WTC11 (cell line): ENCODE measurements around the gene PRRC2B.

Source experiments
- FOXJ3 ChIP-seq: sonication (generic); formaldehyde crosslinking; IDR thresholded peaks from 2 replicates; pipeline ENCODE4 v1.9.0; 2021; ENCODE audit warnings: missing genetic modification reagents, mild to moderate bottlenecking, borderline replicate concordance
- NFYB ChIP-seq: sonication (generic); formaldehyde crosslinking; conservative IDR thresholded peaks from 2 replicates; pipeline ENCODE4 v1.8.0; 2022; ENCODE audit warnings: low read depth, missing genetic modification reagents
- TF ChIP-seq, protein P1 (sequence below): sonication (generic); formaldehyde crosslinking; IDR thresholded peaks from 2 replicates; pipeline ENCODE4 v1.8.1; 2023; ENCODE audit warnings: mild to moderate bottlenecking, missing genetic modification reagents, borderline replicate concordance
- TF ChIP-seq, protein P2 (sequence below): sonication (generic); formaldehyde crosslinking; IDR thresholded peaks from 2 replicates; pipeline ENCODE4 v1.8.1; 2023; ENCODE audit warnings: mild to moderate bottlenecking, missing genetic modification reagents, moderate library complexity
- TF ChIP-seq, protein P3 (sequence below): fragments of 200-600 bp; IDR thresholded peaks from 2 replicates; pipeline ENCODE4 v1.8.0; 2022; ENCODE audit warnings: antibody characterized with exemption

DNA sequence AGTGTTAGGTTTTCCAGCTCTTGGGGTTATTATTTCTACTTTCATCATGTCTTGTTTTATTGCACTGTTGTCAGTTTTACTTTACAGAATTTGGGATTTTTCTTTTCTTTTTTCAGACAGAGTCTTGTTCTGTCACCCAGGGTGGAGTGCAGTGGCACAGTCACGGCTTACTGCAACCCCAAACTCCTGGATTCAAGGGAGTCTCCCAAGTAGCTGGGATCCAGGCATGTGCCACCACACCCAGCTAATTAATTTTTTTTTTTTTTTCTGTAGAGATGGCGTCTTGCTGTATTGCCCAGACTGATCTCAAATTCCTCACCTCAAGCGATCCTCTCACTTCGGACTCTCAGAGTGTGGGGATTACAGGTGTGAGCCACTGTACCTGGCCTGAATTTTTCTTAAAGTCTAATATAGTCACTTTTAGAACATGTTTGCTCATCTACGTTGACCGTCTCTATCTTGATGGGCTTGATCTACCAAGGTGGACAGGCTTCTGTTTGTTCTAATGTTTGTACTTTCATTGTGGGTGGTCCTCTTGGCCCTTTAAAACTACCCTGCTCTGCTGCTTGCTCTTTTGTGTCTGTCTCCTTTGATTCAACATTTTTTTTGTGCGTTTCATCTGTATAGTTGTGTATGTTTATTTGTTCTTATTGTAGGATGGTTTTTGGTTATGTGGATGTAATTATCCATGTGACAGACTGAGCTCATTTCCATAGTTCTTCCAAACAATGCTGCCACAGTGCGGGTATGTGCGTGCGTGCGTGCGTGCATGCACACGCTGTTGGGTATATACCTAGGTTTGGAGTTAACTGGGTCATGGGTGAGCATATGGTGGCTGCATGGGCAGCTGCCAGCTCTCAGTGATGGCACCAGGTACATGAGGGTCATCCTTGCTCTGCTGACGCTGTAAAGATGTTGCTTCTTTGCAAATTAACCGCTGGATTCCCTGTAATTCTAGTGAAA lies 18.1 kb downstream of the PRRC2B start:
- TF ChIP-seq, protein P1, sequence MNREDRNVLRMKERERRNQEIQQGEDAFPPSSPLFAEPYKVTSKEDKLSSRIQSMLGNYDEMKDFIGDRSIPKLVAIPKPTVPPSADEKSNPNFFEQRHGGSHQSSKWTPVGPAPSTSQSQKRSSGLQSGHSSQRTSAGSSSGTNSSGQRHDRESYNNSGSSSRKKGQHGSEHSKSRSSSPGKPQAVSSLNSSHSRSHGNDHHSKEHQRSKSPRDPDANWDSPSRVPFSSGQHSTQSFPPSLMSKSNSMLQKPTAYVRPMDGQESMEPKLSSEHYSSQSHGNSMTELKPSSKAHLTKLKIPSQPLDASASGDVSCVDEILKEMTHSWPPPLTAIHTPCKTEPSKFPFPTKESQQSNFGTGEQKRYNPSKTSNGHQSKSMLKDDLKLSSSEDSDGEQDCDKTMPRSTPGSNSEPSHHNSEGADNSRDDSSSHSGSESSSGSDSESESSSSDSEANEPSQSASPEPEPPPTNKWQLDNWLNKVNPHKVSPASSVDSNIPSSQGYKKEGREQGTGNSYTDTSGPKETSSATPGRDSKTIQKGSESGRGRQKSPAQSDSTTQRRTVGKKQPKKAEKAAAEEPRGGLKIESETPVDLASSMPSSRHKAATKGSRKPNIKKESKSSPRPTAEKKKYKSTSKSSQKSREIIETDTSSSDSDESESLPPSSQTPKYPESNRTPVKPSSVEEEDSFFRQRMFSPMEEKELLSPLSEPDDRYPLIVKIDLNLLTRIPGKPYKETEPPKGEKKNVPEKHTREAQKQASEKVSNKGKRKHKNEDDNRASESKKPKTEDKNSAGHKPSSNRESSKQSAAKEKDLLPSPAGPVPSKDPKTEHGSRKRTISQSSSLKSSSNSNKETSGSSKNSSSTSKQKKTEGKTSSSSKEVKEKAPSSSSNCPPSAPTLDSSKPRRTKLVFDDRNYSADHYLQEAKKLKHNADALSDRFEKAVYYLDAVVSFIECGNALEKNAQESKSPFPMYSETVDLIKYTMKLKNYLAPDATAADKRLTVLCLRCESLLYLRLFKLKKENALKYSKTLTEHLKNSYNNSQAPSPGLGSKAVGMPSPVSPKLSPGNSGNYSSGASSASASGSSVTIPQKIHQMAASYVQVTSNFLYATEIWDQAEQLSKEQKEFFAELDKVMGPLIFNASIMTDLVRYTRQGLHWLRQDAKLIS (CRISPR knock-in tag): no peak
- TF ChIP-seq, protein P2, sequence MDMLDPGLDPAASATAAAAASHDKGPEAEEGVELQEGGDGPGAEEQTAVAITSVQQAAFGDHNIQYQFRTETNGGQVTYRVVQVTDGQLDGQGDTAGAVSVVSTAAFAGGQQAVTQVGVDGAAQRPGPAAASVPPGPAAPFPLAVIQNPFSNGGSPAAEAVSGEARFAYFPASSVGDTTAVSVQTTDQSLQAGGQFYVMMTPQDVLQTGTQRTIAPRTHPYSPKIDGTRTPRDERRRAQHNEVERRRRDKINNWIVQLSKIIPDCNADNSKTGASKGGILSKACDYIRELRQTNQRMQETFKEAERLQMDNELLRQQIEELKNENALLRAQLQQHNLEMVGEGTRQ (CRISPR knock-in tag): no peak
- TF ChIP-seq, protein P3, sequence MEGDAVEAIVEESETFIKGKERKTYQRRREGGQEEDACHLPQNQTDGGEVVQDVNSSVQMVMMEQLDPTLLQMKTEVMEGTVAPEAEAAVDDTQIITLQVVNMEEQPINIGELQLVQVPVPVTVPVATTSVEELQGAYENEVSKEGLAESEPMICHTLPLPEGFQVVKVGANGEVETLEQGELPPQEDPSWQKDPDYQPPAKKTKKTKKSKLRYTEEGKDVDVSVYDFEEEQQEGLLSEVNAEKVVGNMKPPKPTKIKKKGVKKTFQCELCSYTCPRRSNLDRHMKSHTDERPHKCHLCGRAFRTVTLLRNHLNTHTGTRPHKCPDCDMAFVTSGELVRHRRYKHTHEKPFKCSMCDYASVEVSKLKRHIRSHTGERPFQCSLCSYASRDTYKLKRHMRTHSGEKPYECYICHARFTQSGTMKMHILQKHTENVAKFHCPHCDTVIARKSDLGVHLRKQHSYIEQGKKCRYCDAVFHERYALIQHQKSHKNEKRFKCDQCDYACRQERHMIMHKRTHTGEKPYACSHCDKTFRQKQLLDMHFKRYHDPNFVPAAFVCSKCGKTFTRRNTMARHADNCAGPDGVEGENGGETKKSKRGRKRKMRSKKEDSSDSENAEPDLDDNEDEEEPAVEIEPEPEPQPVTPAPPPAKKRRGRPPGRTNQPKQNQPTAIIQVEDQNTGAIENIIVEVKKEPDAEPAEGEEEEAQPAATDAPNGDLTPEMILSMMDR: no peak
- TF ChIP-seq NFYB (CRISPR knock-in tag): no peak
- TF ChIP-seq FOXJ3 (CRISPR knock-in tag): no peak
